Loucy (cell line): Measurements from ENCODE around the gene HEXIM2.

Source experiments
- H2AFZ ChIP-seq: fragments of 200-600 bp; sonication (generic); 2 replicates; pipeline ENCODE4 v1.6.0; 2016; ENCODE audit warnings: antibody characterized with exemption, mild to moderate bottlenecking, low read length, moderate library complexity
- H3F3A ChIP-seq: fragments of 200-600 bp; 2 replicates; pipeline ENCODE4 v1.6.0; 2016; ENCODE audit warnings: antibody characterized with exemption, low read depth, mild to moderate bottlenecking
- H3K27me3 ChIP-seq: fragments of 200-600 bp; sonication (generic); 2 replicates; pipeline ENCODE4 v1.6.1; 2014; ENCODE audit warnings: low read length, mild to moderate bottlenecking; ENCODE audit not compliant: insufficient read depth, poor library complexity, severe bottlenecking
- H3K36me3 ChIP-seq: fragments of 200-600 bp; sonication (generic); 2 replicates; pipeline ENCODE4 v1.6.1; 2016; ENCODE audit warnings: low read length; ENCODE audit not compliant: insufficient read depth
- H3K4me1 ChIP-seq: fragments of 200-600 bp; sonication (generic); 2 replicates; pipeline ENCODE4 v1.5.1; 2014; ENCODE audit warnings: low read length, mild to moderate bottlenecking; ENCODE audit not compliant: insufficient read depth, poor library complexity, severe bottlenecking
- H3K4me2 ChIP-seq: fragments of 200-600 bp; sonication (generic); 2 replicates; pipeline ENCODE4 v1.6.0; 2014; ENCODE audit warnings: antibody characterized with exemption, low read length, low read depth, mild to moderate bottlenecking; ENCODE audit not compliant: poor library complexity, severe bottlenecking
- H3K4me3 ChIP-seq: fragments of 200-600 bp; sonication (generic); 2 replicates; pipeline ENCODE4 v1.5.1; 2014; ENCODE audit warnings: low read length, mild to moderate bottlenecking, mixed read lengths; ENCODE audit not compliant: poor library complexity, severe bottlenecking
- H3K79me2 ChIP-seq: fragments of 200-600 bp; sonication (generic); 2 replicates; pipeline ENCODE4 v1.6.1; 2014; ENCODE audit warnings: low read length; ENCODE audit not compliant: insufficient read depth
- H3K9ac ChIP-seq: fragments of 200-600 bp; sonication (generic); 2 replicates; pipeline ENCODE4 v1.6.0; 2014; ENCODE audit warnings: mild to moderate bottlenecking, low read depth, low read length, moderate library complexity; ENCODE audit not compliant: poor library complexity, severe bottlenecking
- H3K9me2 ChIP-seq: fragments of 200-600 bp; sonication (generic); replicated peaks from 2 replicates; pipeline ENCODE4 v1.6.1; 2016; ENCODE audit warnings: low read depth, low read length, mixed read lengths
- H3K9me3 ChIP-seq: fragments of 200-600 bp; sonication (generic); 2 replicates; pipeline ENCODE4 v1.6.1; 2014; ENCODE audit warnings: mild to moderate bottlenecking, antibody characterized with exemption, low read length, low read depth; ENCODE audit not compliant: insufficient read depth
- H4K20me1 ChIP-seq: fragments of 200-600 bp; sonication (generic); 2 replicates; pipeline ENCODE4 v1.6.0; 2014; ENCODE audit warnings: antibody characterized with exemption, low read length, mild to moderate bottlenecking; ENCODE audit not compliant: insufficient read depth, poor library complexity, severe bottlenecking
- EZH2phosphoT487 ChIP-seq: fragments of 200-600 bp; IDR thresholded peaks from 2 replicates; pipeline ENCODE4 v1.6.1; 2018; ENCODE audit warnings: antibody characterized with exemption, mild to moderate bottlenecking, moderate library complexity, borderline replicate concordance
- TF ChIP-seq, protein P1 (sequence below): fragments of 200-600 bp; sonication (generic); conservative IDR thresholded peaks from 2 replicates; pipeline ENCODE4 v1.5.1; 2014; ENCODE audit warnings: mild to moderate bottlenecking, antibody characterized with exemption, low read length

The HEXIM2 gene

DNA sequence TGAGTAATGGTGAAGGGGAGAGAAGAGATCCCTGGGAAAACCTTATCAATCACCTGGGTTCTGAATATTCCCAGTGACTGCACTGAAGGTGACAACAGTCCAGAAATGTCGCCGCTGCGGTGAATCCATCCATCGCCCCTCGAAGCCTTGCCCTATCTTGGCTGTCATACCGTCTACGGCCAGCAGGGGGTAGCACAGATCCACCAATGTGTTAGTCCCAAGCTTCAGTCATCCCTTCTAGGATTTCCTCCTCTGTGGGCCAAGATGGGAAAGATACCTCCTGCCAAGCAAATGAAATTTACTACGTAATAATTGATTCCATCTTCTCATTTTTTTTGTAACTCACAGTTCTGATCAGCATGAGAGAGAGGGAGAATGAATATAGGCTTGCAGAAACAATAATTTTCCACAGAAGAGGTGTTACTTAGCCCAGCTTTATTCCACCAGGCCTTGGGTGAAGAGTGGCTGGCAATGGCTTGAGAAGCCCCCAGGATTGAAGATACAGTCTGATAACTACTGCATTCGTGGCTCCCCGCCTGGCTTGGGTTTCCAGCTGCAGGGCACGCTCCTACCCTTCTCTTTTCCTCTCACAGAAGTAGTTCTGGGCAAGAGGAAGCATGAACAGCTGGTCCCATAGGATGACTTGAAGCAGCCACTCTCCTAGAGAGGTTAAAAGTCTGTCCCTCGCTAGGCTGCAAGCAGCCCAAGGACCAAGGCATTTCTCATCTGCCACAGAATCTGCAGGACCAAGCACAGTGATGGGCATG is 57.4 kb downstream of the HEXIM2 start:
- Histone ChIP-seq H4K20me1 (peaks cover 21% of the 10 kb centered on the region), H3F3A (peaks cover 11% of the 10 kb centered on the region), H3K4me1 (peaks cover 32% of the 10 kb centered on the region), H2AFZ (no peak overlapping the region), H3K4me2 (peak overlapping the region; percentile 95), H3K4me3 (peak overlapping the region; percentile 87), H3K27me3 (no peaks in the 10 kb centered on the region), H3K9me2 (no peaks in the 10 kb centered on the region), H3K9ac (peak overlapping the region; percentile 20), H3K36me3 (no peaks in the 10 kb centered on the region), H3K79me2 (peaks cover 54% of the 10 kb centered on the region), H3K9me3 (no peaks in the 10 kb centered on the region)
- TF ChIP-seq, protein P1, sequence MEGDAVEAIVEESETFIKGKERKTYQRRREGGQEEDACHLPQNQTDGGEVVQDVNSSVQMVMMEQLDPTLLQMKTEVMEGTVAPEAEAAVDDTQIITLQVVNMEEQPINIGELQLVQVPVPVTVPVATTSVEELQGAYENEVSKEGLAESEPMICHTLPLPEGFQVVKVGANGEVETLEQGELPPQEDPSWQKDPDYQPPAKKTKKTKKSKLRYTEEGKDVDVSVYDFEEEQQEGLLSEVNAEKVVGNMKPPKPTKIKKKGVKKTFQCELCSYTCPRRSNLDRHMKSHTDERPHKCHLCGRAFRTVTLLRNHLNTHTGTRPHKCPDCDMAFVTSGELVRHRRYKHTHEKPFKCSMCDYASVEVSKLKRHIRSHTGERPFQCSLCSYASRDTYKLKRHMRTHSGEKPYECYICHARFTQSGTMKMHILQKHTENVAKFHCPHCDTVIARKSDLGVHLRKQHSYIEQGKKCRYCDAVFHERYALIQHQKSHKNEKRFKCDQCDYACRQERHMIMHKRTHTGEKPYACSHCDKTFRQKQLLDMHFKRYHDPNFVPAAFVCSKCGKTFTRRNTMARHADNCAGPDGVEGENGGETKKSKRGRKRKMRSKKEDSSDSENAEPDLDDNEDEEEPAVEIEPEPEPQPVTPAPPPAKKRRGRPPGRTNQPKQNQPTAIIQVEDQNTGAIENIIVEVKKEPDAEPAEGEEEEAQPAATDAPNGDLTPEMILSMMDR: peak; percentile 95
- TF ChIP-seq EZH2phosphoT487: no peak
